Natural killer cell (primary cell): Measurements from ENCODE around the gene TMED6. TPM values are rescaled to one million over a fixed set of nuclear protein-coding genes. Genes with fewer than 3 reads are reported as not detected.

ENCODE experiments used
- ATAC-seq, 3 donors: fragments of 150-1000 bp in 2 of 3; fragments of 200-7000 bp in 1 of 3; cut with Tn5 transposase; 1 replicate in 1 of 3; 2 replicates in 2 of 3; pipeline ENCODE4 v1.10.0; 2021; ENCODE audit warnings: mild to moderate bottlenecking in 2 of 3, moderate library complexity in 2 of 3
- DNase-seq, 2 donors: peaks; one replicate each; pipeline versions ENCODE4 v3.0.0 to v3.0.0-alpha.2; 2013 to 2021; ENCODE audit warnings: mixed read lengths in 1 of 2
- H3K27ac ChIP-seq: one replicate; pipeline ENCODE4 v1.5.1; 2013; ENCODE audit warnings: mild to moderate bottlenecking, low read length
- H3K27me3 ChIP-seq: one replicate; pipeline ENCODE4 v1.6.1; 2013; ENCODE audit warnings: low read length; ENCODE audit not compliant: control insufficient read depth, insufficient read depth
- H3K36me3 ChIP-seq: one replicate; pipeline ENCODE4 v1.6.1; 2013; ENCODE audit warnings: low read length; ENCODE audit not compliant: control insufficient read depth, insufficient read depth
- H3K4me1 ChIP-seq: one replicate; pipeline ENCODE4 v1.6.1; 2013; ENCODE audit warnings: low read length; ENCODE audit not compliant: control insufficient read depth, insufficient read depth
- H3K4me3 ChIP-seq: one replicate; pipeline ENCODE4 v1.5.1; 2013; ENCODE audit warnings: low read length
- H3K9me3 ChIP-seq: one replicate; pipeline ENCODE4 v1.6.1; 2013; ENCODE audit warnings: low read length; ENCODE audit not compliant: control insufficient read depth, insufficient read depth
- H3K27ac Mint-ChIP-seq, 2 donors: one replicate each; pipeline ENCODE4 v1.8.0; 2022; ENCODE audit warnings: mild to moderate bottlenecking in 2 of 2, mixed read lengths in 2 of 2, moderate library complexity in 1 of 2
- H3K27me3 Mint-ChIP-seq, 2 donors: one replicate each; pipeline ENCODE4 v1.8.0; 2022; ENCODE audit warnings: low read depth in 2 of 2, mixed read lengths in 2 of 2
- H3K36me3 Mint-ChIP-seq: one replicate; pipeline ENCODE4 v1.8.0; 2022; ENCODE audit warnings: mixed read lengths
- H3K4me1 Mint-ChIP-seq, 2 donors: one replicate each; pipeline ENCODE4 v1.8.0; 2022; ENCODE audit warnings: mixed read lengths in 2 of 2
- H3K4me3 Mint-ChIP-seq: one replicate; pipeline ENCODE4 v1.8.0; 2022; ENCODE audit warnings: mild to moderate bottlenecking, moderate library complexity, mixed read lengths
- H3K9me3 Mint-ChIP-seq, 2 donors: one replicate each; pipeline ENCODE4 v1.8.0; 2022; ENCODE audit warnings: mixed read lengths in 2 of 2
- CTCF ChIP-seq: fragments of 200-600 bp; IDR thresholded peaks from one replicate; pipeline ENCODE4 v1.8.0; 2022; ENCODE audit warnings: antibody characterized with exemption
- WGBS: methylation state at CpG from one replicate; pipeline ENCODE4 v1.1.7; 2013; ENCODE audit warnings: missing lambda C conversion rate; ENCODE audit not compliant: insufficient coverage; 5-methylcytosine and 5-hydroxymethylcytosine counted together
- intact Hi-C: fragments of 100-400 bp; cut with micrococcal nuclease; formaldehyde crosslinking; loops from one replicate; pipeline ENCODE4 v1.14.2; 2022
- total RNA-seq, 4 donors: library from RNA; stranded (reverse); fragments of 120-200 nt in 1 of 4; gene quantifications; one replicate each; pipeline versions ENCODE4 v1.2.3 to v1.2.4, GENCODE V29; 2013 to 2022

Gene TMED6
- total RNA-seq, 3 donors from 2014 or later (not counting 1 experiment from before 2014, with no cell fraction given) = 1.4 to 1.8 (median 1.6) TPM

DNA sequence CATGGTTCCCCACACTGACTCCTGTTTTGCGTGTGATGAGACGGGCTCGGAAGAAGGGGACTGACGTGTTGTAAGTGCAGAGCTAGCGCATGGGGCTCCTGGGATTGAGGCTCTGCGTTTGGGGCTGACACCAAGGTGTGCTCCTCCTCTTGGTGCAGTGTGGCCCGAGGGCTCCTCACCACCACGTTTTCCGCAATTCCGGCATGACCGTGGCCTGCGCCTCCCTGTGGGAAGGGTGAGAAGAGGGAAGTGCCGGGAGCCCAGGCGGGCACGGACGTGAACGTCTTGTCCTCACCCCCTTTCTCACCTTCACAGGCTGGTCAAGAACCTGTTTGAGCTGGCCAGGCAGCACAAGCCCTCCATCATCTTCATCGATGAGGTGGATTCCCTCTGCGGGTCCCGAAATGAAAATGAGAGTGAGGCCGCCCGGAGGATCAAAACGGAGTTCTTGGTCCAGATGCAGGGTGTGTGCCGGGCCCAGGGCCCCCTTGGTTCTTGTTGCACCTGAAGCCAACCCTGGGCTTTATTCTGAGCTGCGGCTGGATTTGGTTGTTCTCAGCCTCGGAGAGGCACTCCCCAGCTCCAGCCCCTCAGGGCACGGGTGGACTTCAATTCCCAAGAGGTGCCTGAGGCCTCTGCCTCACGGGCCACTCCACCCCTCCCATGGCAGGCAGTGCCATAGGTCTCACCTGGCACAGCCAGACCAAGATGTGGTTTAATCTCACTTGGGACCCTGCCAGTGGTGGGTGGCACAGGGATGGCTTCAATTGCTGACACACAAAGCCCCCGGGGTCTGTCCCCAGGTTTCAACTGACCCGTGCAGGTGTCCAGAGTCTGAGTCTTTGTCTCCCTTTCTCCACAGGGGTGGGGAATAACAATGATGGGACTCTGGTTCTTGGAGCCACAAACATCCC, 31.5 kb downstream of the TMED6 start:
- 96% methylated on average over 27 of the region's 30 CpGs for WGBS
- intact Hi-C loops = loop anchor here (10.0 kb wide), 1 partner anchor 135 kb away; no protein-coding TSS in a partner anchor
- DNase-seq (no peak), ATAC-seq (no peak)
- Histone ChIP-seq H3K4me1 (no peaks in the 10 kb centered on the region), H3K27ac (no peak overlapping the region), H3K4me3 (no peak overlapping the region), H3K9me3 (no peaks in the 10 kb centered on the region), H3K27me3 (no peaks in the 10 kb centered on the region), H3K36me3 (peaks cover 88% of the 10 kb centered on the region)
- TF ChIP-seq CTCF = no peak
- Mint-ChIP-seq H3K27me3 (no peaks in the 10 kb centered on the region), H3K4me1 (peaks cover 0 to 12% of the 10 kb centered on the region in 2 donors), H3K27ac (no peak overlapping the region), H3K9me3 (no peaks in the 10 kb centered on the region), H3K36me3 (peaks cover 6% of the 10 kb centered on the region), H3K4me3 (no peak overlapping the region)

GRCh38 chr16:69319381-69319780, 32.2 kb downstream of the TMED6 start:
- ATAC-seq = no peak
- over 99% methylated on average over 9 of the region's 9 CpGs for WGBS
- no peak overlapping the region for H3K4me3 ChIP-seq
- peaks cover 0 to 13% of the 10 kb centered on the region in 2 donors for H3K4me1 Mint-ChIP-seq
- TF ChIP-seq CTCF = no peak
- intact Hi-C loops = no loop called here
- no peak for DNase-seq
- peaks cover 6% of the 10 kb centered on the region for H3K36me3 Mint-ChIP-seq
- no peaks in the 10 kb centered on the region for H3K27me3 ChIP-seq
- no peak overlapping the region for H3K27ac Mint-ChIP-seq
- H3K27ac ChIP-seq = no peak overlapping the region
- no peaks in the 10 kb centered on the region for H3K9me3 Mint-ChIP-seq
- H3K9me3 ChIP-seq = no peaks in the 10 kb centered on the region
- H3K4me3 Mint-ChIP-seq = no peak overlapping the region
- H3K4me1 ChIP-seq = no peaks in the 10 kb centered on the region
- no peaks in the 10 kb centered on the region for H3K27me3 Mint-ChIP-seq
- H3K36me3 ChIP-seq = peaks cover 85% of the 10 kb centered on the region

DNA sequence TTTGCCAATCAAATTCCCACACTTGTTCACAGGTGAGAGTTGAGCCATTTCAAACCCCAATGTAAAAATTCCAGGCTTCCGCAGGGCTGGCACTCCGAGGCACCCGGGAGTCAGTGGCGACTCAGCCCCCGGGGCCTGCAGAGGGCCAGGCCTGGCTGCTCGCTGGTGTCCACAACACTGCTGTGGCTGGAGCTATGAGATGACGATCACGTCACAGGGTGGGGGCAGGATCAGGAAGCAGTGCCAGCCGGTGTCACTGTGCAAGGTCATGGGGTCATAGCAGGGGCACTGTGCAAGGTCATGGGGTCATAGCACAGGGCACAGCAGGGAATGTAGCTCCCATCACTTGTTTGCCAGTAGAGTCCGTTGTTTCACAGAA, 32.7 kb downstream of the TMED6 start:
- Mint-ChIP-seq H3K27me3 (no peaks in the 10 kb centered on the region), H3K4me3 (no peak overlapping the region), H3K36me3 (peaks cover 6% of the 10 kb centered on the region), H3K4me1 (peaks cover 1 to 15% of the 10 kb centered on the region in 2 donors), H3K27ac (no peak overlapping the region), H3K9me3 (no peaks in the 10 kb centered on the region)
- H3K36me3 ChIP-seq = peaks cover 82% of the 10 kb centered on the region
- DNase-seq (no peak), ATAC-seq (no peak)
- no peak overlapping the region for H3K4me3 ChIP-seq
- no peaks in the 10 kb centered on the region for H3K4me1 ChIP-seq
- H3K27ac ChIP-seq = no peak overlapping the region
- intact Hi-C loops = no loop called here
- no peaks in the 10 kb centered on the region for H3K27me3 ChIP-seq
- 94% methylated on average over 10 of the region's 10 CpGs for WGBS
- TF ChIP-seq CTCF = no peak
- no peaks in the 10 kb centered on the region for H3K9me3 ChIP-seq
